Loucy (cell line): ENCODE results near the gene ZNF138.
"Not testable (repeated sequence)": the region's sequence is repeated elsewhere in the genome, so short reads cannot be mapped to it uniquely, and the experiment has no call there.

Source experiments
- H2AFZ ChIP-seq: fragments of 200-600 bp; sonication (generic); 2 replicates; pipeline ENCODE4 v1.6.0; 2016; ENCODE audit warnings: antibody characterized with exemption, mild to moderate bottlenecking, low read length, moderate library complexity
- H3F3A ChIP-seq: fragments of 200-600 bp; 2 replicates; pipeline ENCODE4 v1.6.0; 2016; ENCODE audit warnings: antibody characterized with exemption, low read depth, mild to moderate bottlenecking
- H3K27me3 ChIP-seq: fragments of 200-600 bp; sonication (generic); 2 replicates; pipeline ENCODE4 v1.6.1; 2014; ENCODE audit warnings: low read length, mild to moderate bottlenecking; ENCODE audit not compliant: insufficient read depth, poor library complexity, severe bottlenecking
- H3K36me3 ChIP-seq: fragments of 200-600 bp; sonication (generic); 2 replicates; pipeline ENCODE4 v1.6.1; 2016; ENCODE audit warnings: low read length; ENCODE audit not compliant: insufficient read depth
- H3K4me1 ChIP-seq: fragments of 200-600 bp; sonication (generic); 2 replicates; pipeline ENCODE4 v1.5.1; 2014; ENCODE audit warnings: low read length, mild to moderate bottlenecking; ENCODE audit not compliant: insufficient read depth, poor library complexity, severe bottlenecking
- H3K4me2 ChIP-seq: fragments of 200-600 bp; sonication (generic); 2 replicates; pipeline ENCODE4 v1.6.0; 2014; ENCODE audit warnings: antibody characterized with exemption, low read length, low read depth, mild to moderate bottlenecking; ENCODE audit not compliant: poor library complexity, severe bottlenecking
- H3K4me3 ChIP-seq: fragments of 200-600 bp; sonication (generic); 2 replicates; pipeline ENCODE4 v1.5.1; 2014; ENCODE audit warnings: low read length, mild to moderate bottlenecking, mixed read lengths; ENCODE audit not compliant: poor library complexity, severe bottlenecking
- H3K79me2 ChIP-seq: fragments of 200-600 bp; sonication (generic); 2 replicates; pipeline ENCODE4 v1.6.1; 2014; ENCODE audit warnings: low read length; ENCODE audit not compliant: insufficient read depth
- H3K9ac ChIP-seq: fragments of 200-600 bp; sonication (generic); 2 replicates; pipeline ENCODE4 v1.6.0; 2014; ENCODE audit warnings: mild to moderate bottlenecking, low read depth, low read length, moderate library complexity; ENCODE audit not compliant: poor library complexity, severe bottlenecking
- H3K9me2 ChIP-seq: fragments of 200-600 bp; sonication (generic); replicated peaks from 2 replicates; pipeline ENCODE4 v1.6.1; 2016; ENCODE audit warnings: low read depth, low read length, mixed read lengths
- H3K9me3 ChIP-seq: fragments of 200-600 bp; sonication (generic); 2 replicates; pipeline ENCODE4 v1.6.1; 2014; ENCODE audit warnings: mild to moderate bottlenecking, antibody characterized with exemption, low read length, low read depth; ENCODE audit not compliant: insufficient read depth
- H4K20me1 ChIP-seq: fragments of 200-600 bp; sonication (generic); 2 replicates; pipeline ENCODE4 v1.6.0; 2014; ENCODE audit warnings: antibody characterized with exemption, low read length, mild to moderate bottlenecking; ENCODE audit not compliant: insufficient read depth, poor library complexity, severe bottlenecking
- EZH2phosphoT487 ChIP-seq: fragments of 200-600 bp; IDR thresholded peaks from 2 replicates; pipeline ENCODE4 v1.6.1; 2018; ENCODE audit warnings: antibody characterized with exemption, mild to moderate bottlenecking, moderate library complexity, borderline replicate concordance
- TF ChIP-seq, protein P1 (sequence below): fragments of 200-600 bp; sonication (generic); conservative IDR thresholded peaks from 2 replicates; pipeline ENCODE4 v1.5.1; 2014; ENCODE audit warnings: mild to moderate bottlenecking, antibody characterized with exemption, low read length

The ZNF138 gene

DNA sequence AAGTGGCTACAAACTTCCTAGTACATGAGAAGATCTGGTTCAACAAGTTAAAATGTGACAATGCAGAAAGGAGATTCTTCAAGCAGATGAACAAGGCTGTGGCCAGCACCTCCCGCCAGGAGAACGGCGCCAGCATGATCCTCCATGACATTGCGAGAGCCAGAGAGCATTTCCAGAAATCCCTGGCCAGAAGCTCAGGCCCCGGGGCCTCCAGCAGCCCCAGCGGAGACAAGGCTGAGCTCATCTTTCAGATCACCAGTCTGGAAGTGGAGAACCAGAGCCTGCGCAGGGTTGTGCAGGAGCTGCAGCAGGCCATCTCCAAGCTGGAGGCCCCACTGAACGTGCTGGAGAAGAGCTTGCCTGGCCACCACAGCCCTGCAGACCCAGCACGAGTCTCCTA, 68.8 kb downstream of the ZNF138 start:
- no peaks in the 10 kb centered on the region for H4K20me1 ChIP-seq
- no peak overlapping the region for H3K4me2 ChIP-seq
- no peaks in the 10 kb centered on the region for H3K9me2 ChIP-seq
- H3K4me3 ChIP-seq, result no peak overlapping the region
- no peak overlapping the region for H2AFZ ChIP-seq
- no peaks in the 10 kb centered on the region for H3K36me3 ChIP-seq
- H3K9me3 ChIP-seq, result no peaks in the 10 kb centered on the region
- no peaks in the 10 kb centered on the region for H3F3A ChIP-seq
- H3K79me2 ChIP-seq, result no peaks in the 10 kb centered on the region
- H3K9ac ChIP-seq, result no peak overlapping the region
- no peaks in the 10 kb centered on the region for H3K4me1 ChIP-seq
- no peaks in the 10 kb centered on the region for H3K27me3 ChIP-seq
- no peak for TF ChIP-seq EZH2phosphoT487
- TF ChIP-seq, protein P1, sequence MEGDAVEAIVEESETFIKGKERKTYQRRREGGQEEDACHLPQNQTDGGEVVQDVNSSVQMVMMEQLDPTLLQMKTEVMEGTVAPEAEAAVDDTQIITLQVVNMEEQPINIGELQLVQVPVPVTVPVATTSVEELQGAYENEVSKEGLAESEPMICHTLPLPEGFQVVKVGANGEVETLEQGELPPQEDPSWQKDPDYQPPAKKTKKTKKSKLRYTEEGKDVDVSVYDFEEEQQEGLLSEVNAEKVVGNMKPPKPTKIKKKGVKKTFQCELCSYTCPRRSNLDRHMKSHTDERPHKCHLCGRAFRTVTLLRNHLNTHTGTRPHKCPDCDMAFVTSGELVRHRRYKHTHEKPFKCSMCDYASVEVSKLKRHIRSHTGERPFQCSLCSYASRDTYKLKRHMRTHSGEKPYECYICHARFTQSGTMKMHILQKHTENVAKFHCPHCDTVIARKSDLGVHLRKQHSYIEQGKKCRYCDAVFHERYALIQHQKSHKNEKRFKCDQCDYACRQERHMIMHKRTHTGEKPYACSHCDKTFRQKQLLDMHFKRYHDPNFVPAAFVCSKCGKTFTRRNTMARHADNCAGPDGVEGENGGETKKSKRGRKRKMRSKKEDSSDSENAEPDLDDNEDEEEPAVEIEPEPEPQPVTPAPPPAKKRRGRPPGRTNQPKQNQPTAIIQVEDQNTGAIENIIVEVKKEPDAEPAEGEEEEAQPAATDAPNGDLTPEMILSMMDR, result no peak

DNA sequence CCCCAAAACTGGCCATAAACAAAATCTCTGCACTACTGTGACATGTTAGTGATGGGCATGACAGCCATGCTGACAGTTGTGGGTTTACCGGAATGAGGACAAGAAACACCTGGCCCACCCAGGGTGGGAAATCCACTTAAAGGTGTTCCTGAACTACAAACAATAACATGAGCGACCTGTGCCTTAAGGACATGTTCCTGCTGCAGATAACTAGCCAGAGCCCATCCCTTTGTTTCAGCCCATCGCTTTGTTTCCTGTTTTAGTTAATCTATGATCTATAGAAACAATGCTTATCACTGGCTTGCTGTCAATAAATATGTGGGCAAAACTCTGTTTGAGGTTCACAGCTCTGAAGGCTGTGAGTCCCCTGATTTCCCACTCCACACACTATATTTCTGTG, 69.3 kb downstream of the ZNF138 start:
- H3K79me2 ChIP-seq, H3F3A ChIP-seq, H3K36me3 ChIP-seq, H3K4me2 ChIP-seq, H3K9me2 ChIP-seq, H2AFZ ChIP-seq, H3K4me3 ChIP-seq, H4K20me1 ChIP-seq, H3K27me3 ChIP-seq, H3K4me1 ChIP-seq, H3K9me3 ChIP-seq, H3K9ac ChIP-seq: not testable (repeated sequence)

DNA sequence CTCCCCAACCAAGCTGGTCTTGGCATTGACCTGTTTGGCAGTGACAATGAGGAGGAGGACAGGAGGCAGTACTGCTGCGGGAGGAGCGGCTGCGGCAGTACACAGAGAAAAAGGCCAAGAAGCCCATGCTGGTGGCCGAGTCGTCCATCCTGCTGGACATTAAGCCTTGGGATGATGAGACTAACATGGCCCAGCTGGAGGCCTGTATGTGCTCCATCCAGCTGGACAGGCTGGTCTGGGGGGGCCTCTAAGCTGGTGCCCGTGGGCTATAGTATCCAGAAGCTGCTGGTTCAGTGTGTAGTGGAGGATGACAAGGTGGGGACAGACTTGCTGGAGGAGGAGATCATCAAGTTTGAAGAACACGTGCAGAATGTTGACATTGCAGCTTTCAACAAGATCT, 69.7 kb downstream of the ZNF138 start:
- no peak for TF ChIP-seq EZH2phosphoT487
- TF ChIP-seq, protein P1, result no peak
- Histone ChIP-seq H3K4me2 (no peak overlapping the region), H4K20me1 (no peaks in the 10 kb centered on the region), H3K4me3 (no peak overlapping the region), H2AFZ (no peak overlapping the region), H3K79me2 (no peaks in the 10 kb centered on the region), H3K9me2 (no peaks in the 10 kb centered on the region), H3F3A (no peaks in the 10 kb centered on the region), H3K4me1 (no peaks in the 10 kb centered on the region), H3K27me3 (no peaks in the 10 kb centered on the region), H3K9me3 (no peaks in the 10 kb centered on the region), H3K9ac (no peak overlapping the region), H3K36me3 (no peaks in the 10 kb centered on the region)

DNA sequence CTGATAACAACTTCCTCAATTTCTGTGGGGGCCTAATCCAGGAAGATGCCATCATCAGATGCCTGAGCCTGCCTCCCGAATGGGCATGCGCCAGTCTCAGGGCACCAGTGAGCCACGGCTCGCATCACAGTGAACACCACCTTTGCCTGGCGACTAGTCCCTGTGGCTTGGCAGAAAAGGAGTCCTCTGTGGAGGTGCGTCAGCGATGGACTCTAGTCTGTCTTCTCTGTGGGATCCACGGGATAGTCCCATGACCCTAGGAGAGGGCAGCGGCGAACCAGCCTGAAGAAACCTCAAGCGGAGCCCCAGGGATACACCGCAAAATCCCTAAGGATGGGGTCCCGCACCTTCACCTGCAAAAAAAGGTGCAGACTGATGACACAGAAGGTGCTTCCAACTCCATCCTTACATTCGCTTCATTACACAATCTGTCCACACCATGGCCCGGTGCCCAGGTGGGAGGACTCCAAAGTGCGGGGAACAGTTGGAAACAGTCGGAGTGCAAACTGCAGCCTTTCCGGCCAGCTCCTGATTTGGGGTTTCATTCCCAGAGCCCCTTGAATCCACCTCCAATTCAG, 73.7 kb downstream of the ZNF138 start:
- no peaks in the 10 kb centered on the region for H4K20me1 ChIP-seq
- H3K9me3 ChIP-seq, result peaks cover 5% of the 10 kb centered on the region; the same call in 1 of the 2 replicates
- H3K4me3 ChIP-seq, result no peak overlapping the region
- H3K36me3 ChIP-seq, result no peaks in the 10 kb centered on the region
- no peaks in the 10 kb centered on the region for H3F3A ChIP-seq
- H3K4me2 ChIP-seq, result no peak overlapping the region
- H3K79me2 ChIP-seq, result no peaks in the 10 kb centered on the region
- H2AFZ ChIP-seq, result no peak overlapping the region
- H3K9ac ChIP-seq, result no peak overlapping the region
- H3K9me2 ChIP-seq, result no peaks in the 10 kb centered on the region
- no peaks in the 10 kb centered on the region for H3K4me1 ChIP-seq
- no peaks in the 10 kb centered on the region for H3K27me3 ChIP-seq
- TF ChIP-seq, protein P1, result no peak
- TF ChIP-seq EZH2phosphoT487, result no peak
